CD4-positive, CD25-positive, alpha-beta regulatory T cell (primary cell): Measurements from ENCODE around the gene CSH1. TPM values are rescaled to one million over a fixed set of nuclear protein-coding genes. Genes with fewer than 3 reads are reported as not detected.
A peak's percentile ranks its signal among the peaks of the same experiment; 100 is the strongest.

Source experiments
- ATAC-seq, 2 donors: fragments of 150-1000 bp; cut with Tn5 transposase; one replicate each; pipeline ENCODE4 v1.10.0; 2021; ENCODE audit warnings: low read depth in 2 of 2, moderate number of reproducible peaks in 2 of 2, moderate library complexity in 1 of 2
- DNase-seq, 3 donors: peaks; one replicate each; pipeline versions ENCODE4 v3.0.0 to v3.0.0-alpha.2; 2012 to 2022; ENCODE audit warnings: mixed read lengths in 1 of 3
- H3K27ac ChIP-seq: one replicate; pipeline ENCODE4 v1.7.0; 2013; ENCODE audit warnings: mild to moderate bottlenecking, low read length; ENCODE audit not compliant: insufficient read depth, poor library complexity, severe bottlenecking
- H3K27me3 ChIP-seq: one replicate; pipeline ENCODE4 v1.7.0; 2013; ENCODE audit warnings: low read length; ENCODE audit not compliant: control insufficient read depth, insufficient read depth
- H3K36me3 ChIP-seq: one replicate; pipeline ENCODE4 v1.7.0; 2013; ENCODE audit warnings: mild to moderate bottlenecking, low read length, moderate library complexity; ENCODE audit not compliant: control insufficient read depth, insufficient read depth
- H3K4me1 ChIP-seq: 2 replicates; pipeline ENCODE4 v1.7.0; 2013; ENCODE audit warnings: mild to moderate bottlenecking, low read length; ENCODE audit not compliant: insufficient read depth, control insufficient read depth, poor library complexity, severe bottlenecking
- H3K4me3 ChIP-seq: one replicate; pipeline ENCODE4 v1.7.0; 2013; ENCODE audit warnings: low read depth, mild to moderate bottlenecking, low read length, moderate library complexity
- H3K9me3 ChIP-seq, 2 experiments: 1 replicate in 1 of 2; 2 replicates in 1 of 2; pipeline ENCODE4 v1.7.0; 2013; ENCODE audit warnings: low read length in 2 of 2, mild to moderate bottlenecking in 1 of 2, moderate library complexity in 1 of 2; ENCODE audit not compliant: control insufficient read depth in 2 of 2
- H3K27ac Mint-ChIP-seq, 3 donors: one replicate each; pipeline ENCODE4 v1.8.0; 2020 to 2022; ENCODE audit warnings: mild to moderate bottlenecking in 3 of 3, mixed read lengths in 3 of 3, moderate library complexity in 2 of 3
- H3K27me3 Mint-ChIP-seq: one replicate; pipeline ENCODE4 v1.8.0; 2022; ENCODE audit warnings: mild to moderate bottlenecking, mixed read lengths
- H3K36me3 Mint-ChIP-seq: one replicate; pipeline ENCODE4 v1.8.0; 2020; ENCODE audit warnings: mixed read lengths
- H3K4me1 Mint-ChIP-seq, 4 donors: one replicate each; pipeline ENCODE4 v1.8.0; 2020 to 2022; ENCODE audit warnings: mixed read lengths in 4 of 4, mild to moderate bottlenecking in 1 of 4
- H3K4me3 Mint-ChIP-seq, 4 donors: one replicate each; pipeline ENCODE4 v1.8.0; 2020 to 2022; ENCODE audit warnings: mild to moderate bottlenecking in 4 of 4, mixed read lengths in 4 of 4, moderate library complexity in 3 of 4
- H3K9me3 Mint-ChIP-seq, 7 donors: one replicate each; pipeline ENCODE4 v1.8.0; 2020 to 2022; ENCODE audit warnings: mixed read lengths in 7 of 7, mild to moderate bottlenecking in 3 of 7, moderate library complexity in 2 of 7
- polyA plus RNA-seq, 4 donors: library from polyadenylated mRNA; unstranded; fragments of 300-500 nt; fragmentation: Illumina TruSeq; gene quantifications; one replicate each; pipeline ENCODE4 v1.2.3, GENCODE V29; 2021
- total RNA-seq: library from RNA; stranded (reverse); gene quantifications from one replicate; pipeline ENCODE4 v1.2.3, GENCODE V29; 2022

Gene CSH1
- total and polyA plus RNA-seq, 5 donors from 2014 or later: 11.7 TPM; not detected in 4

DNA sequence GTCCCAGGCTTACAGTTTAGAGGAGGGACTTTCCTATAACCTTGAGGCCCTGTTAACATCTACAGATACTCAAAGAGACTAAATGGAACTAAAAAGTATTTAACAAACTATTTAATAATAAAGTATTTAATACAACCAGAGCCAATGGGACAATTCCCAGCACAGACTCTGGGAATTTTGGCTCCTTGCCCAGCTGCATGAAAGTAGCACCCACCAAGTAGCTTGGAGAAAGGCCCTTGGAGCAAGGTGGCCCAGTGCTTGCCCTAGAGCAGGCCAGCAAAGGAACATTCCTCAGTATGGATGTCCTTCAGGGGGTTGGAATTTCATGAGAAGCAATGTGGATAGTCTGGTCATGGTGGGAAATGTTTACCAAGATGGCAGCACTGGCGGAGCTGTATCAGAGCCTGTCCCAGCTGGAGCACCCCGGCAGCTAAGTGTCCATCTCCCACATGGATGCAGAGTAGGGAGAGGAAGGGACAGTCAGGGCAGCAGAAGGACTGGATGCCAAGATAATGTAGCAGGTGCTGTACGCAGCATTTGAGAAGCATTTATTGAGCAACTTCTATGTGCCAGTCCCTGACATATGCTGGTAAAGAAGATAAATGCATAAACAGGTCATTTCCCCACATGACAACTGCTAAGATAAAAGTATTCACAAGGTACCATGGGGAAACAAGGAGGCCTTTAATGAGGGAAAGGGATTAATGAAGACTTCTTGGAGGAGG, 48.7 kb downstream of the CSH1 start:
- Mint-ChIP-seq H3K36me3 (no peaks in the 10 kb centered on the region), H3K9me3 (peaks cover 0 to 4% (median 0%) of the 10 kb centered on the region in 7 donors), H3K4me1 (peaks cover 10 to 39% (median 20%) of the 10 kb centered on the region in 4 donors), H3K27me3 (peaks cover 10% of the 10 kb centered on the region), H3K27ac (peak overlapping the region; percentile 32 to 92 (median 91)), H3K4me3 (peak overlapping the region; percentile 48 to 70 (median 59))
- Histone ChIP-seq H3K27me3 (no peaks in the 10 kb centered on the region), H3K4me1 (peaks cover 10% of the 10 kb centered on the region), H3K9me3 (no peaks in the 10 kb centered on the region), H3K27ac (no peak overlapping the region), H3K36me3 (no peaks in the 10 kb centered on the region), H3K4me3 (no peak overlapping the region)
- no peak for DNase-seq
- no peak for ATAC-seq

- H3K27me3 Mint-ChIP-seq: peaks cover 5% of the 10 kb centered on the region
- Histone ChIP-seq H3K9me3 (no peaks in the 10 kb centered on the region), H3K4me3 (no peak overlapping the region), H3K27ac (no peak overlapping the region), H3K27me3 (no peaks in the 10 kb centered on the region), H3K4me1 (peaks cover 24% of the 10 kb centered on the region), H3K36me3 (no peaks in the 10 kb centered on the region)
- peaks cover 0 to 4% (median 2%) of the 10 kb centered on the region in 7 donors for H3K9me3 Mint-ChIP-seq
- no peaks in the 10 kb centered on the region for H3K36me3 Mint-ChIP-seq
- H3K27ac Mint-ChIP-seq: peak overlapping the region in 1 of 3 donors; percentile 2
- no peak for ATAC-seq
- no peak for DNase-seq
- peaks cover 12 to 46% (median 24%) of the 10 kb centered on the region in 4 donors for H3K4me1 Mint-ChIP-seq
- H3K4me3 Mint-ChIP-seq: peak overlapping the region in 2 of 4 donors; percentile 47 to 73
These were observed 50.9 kb downstream of the CSH1 start for GRCh38 chr17:63845509-63845908.

Other genes starting within 250 kb of the CSH1 start
- gene LIMD2, start 196.4 kb downstream of the CSH1 start, total RNA-seq: 634 TPM
- 100 to 1,000 TPM; 408 to 478 (median 445) TPM for gene LIMD2, start 196.4 kb downstream of the CSH1 start, polyA plus RNA-seq
- 47.8 TPM for gene STRADA, start 154.8 kb downstream of the CSH1 start, total RNA-seq
- 10 to 100 TPM; 20.0 to 31.9 (median 22.2) TPM for gene STRADA, start 154.8 kb downstream of the CSH1 start, polyA plus RNA-seq
- 35.4 TPM for gene CCDC47, start 123.0 kb downstream of the CSH1 start, total RNA-seq
- 10 to 100 TPM; 35.7 to 47.9 (median 41.3) TPM for gene CCDC47, start 123.0 kb downstream of the CSH1 start, polyA plus RNA-seq
- gene DDX42, start 122.4 kb downstream of the CSH1 start, total RNA-seq: 94.3 TPM
- gene DDX42, start 122.4 kb downstream of the CSH1 start, polyA plus RNA-seq: 10 to 100 TPM in 2 of 4 donors, 1 to 10 TPM in 2; 8.2 to 14.7 (median 11.4) TPM
- 84.8 TPM for gene PSMC5, start 69.1 kb downstream of the CSH1 start, total RNA-seq
- 100 to 1,000 TPM; 140 to 222 (median 169) TPM for gene PSMC5, start 69.1 kb downstream of the CSH1 start, polyA plus RNA-seq
- gene FTSJ3, start 68.9 kb downstream of the CSH1 start, total RNA-seq: 39.4 TPM
- gene FTSJ3, start 68.9 kb downstream of the CSH1 start, polyA plus RNA-seq: 10 to 100 TPM; 19.9 to 25.0 (median 23.1) TPM
- 132 TPM for gene SMARCD2, start 53.9 kb downstream of the CSH1 start, total RNA-seq
- gene SMARCD2, start 53.9 kb downstream of the CSH1 start, polyA plus RNA-seq: 100 to 1,000 TPM; 104 to 149 (median 113) TPM
- gene CSH2, start 22.9 kb downstream of the CSH1 start, total RNA-seq: 3.8 TPM
- gene CSH2, start 22.9 kb downstream of the CSH1 start, polyA plus RNA-seq: not detected
- not detected for gene GH2, start 14.6 kb downstream of the CSH1 start, total RNA-seq
- gene GH2, start 14.6 kb downstream of the CSH1 start, polyA plus RNA-seq: not detected
- not detected for gene CSHL1, start 14.7 kb upstream of the CSH1 start, total RNA-seq
- not detected for gene CSHL1, start 14.7 kb upstream of the CSH1 start, polyA plus RNA-seq
- gene GH1, start 22.3 kb upstream of the CSH1 start, total RNA-seq: not detected
- under 1 TPM in 1 of 4 donors, not detected in 3; 0.50 TPM for gene GH1, start 22.3 kb upstream of the CSH1 start, polyA plus RNA-seq
- gene CD79B, start 35.8 kb upstream of the CSH1 start, total RNA-seq: 31.4 TPM
- gene CD79B, start 35.8 kb upstream of the CSH1 start, polyA plus RNA-seq: 10 to 100 TPM; 59.0 to 85.1 (median 67.9) TPM
- gene SCN4A, start 76.3 kb upstream of the CSH1 start, total RNA-seq: not detected
- gene SCN4A, start 76.3 kb upstream of the CSH1 start, polyA plus RNA-seq: not detected
- gene PRR29, start 101.8 kb upstream of the CSH1 start, total RNA-seq: 0.52 TPM
- 1 to 10 TPM; 3.9 to 6.9 (median 6.2) TPM for gene PRR29, start 101.8 kb upstream of the CSH1 start, polyA plus RNA-seq
- 106 TPM for gene ICAM2, start 124.1 kb upstream of the CSH1 start, total RNA-seq
- gene ICAM2, start 124.1 kb upstream of the CSH1 start, polyA plus RNA-seq: 100 to 1,000 TPM; 465 to 625 (median 548) TPM
- 96.7 TPM for gene ERN1, start 233.6 kb upstream of the CSH1 start, total RNA-seq
- gene ERN1, start 233.6 kb upstream of the CSH1 start, polyA plus RNA-seq: 10 to 100 TPM; 30.2 to 39.3 (median 35.1) TPM